ENCODE measurements around the gene FAM118B. TPM values are rescaled to one million over a fixed set of nuclear protein-coding genes. Genes with fewer than 3 reads are reported as not detected.

Gene FAM118B
- total RNA-seq, 1 experiment from 2014 or later, result 24.5 TPM

DNA sequence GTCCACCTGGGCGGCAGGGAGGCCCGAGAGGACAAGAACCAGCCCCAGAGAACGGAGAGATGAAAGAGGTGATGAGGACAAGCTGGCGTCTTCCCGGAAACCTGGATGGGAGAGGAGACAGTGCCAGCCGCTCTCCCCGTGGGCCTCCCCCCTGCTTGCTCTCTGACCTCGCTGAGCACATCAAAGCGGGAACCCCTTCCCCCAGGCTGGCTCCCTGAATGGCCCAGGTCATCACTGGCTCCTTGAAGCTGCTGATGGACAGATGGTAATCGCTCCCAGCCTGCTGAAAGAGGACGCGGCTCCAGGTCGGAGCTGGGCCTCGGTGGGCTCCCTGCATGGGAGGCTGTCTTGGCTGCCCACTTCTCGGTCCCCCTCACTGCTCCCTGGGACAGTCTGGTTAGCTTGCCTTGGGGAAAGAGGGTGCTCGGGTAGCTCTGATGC lies 18.5 kb upstream of the FAM118B start:
- DNase-seq, result no peak
- Histone ChIP-seq H3K4me1 (no peaks in the 10 kb centered on the region), H3K9me3 (replicated peaks) (no peaks in the 10 kb centered on the region), H3K27me3 (no peaks in the 10 kb centered on the region), H3K4me3 (no peak overlapping the region), H3K27ac (no peak overlapping the region), H3K36me3 (peaks cover 30% of the 10 kb centered on the region)

- no peaks in the 10 kb centered on the region for H3K9me3 ChIP-seq (replicated peaks)
- H3K4me1 ChIP-seq, result no peaks in the 10 kb centered on the region
- DNase-seq, result peak in 1 of 2 experiments; percentile 68
- H3K36me3 ChIP-seq, result peaks cover 38% of the 10 kb centered on the region
- H3K27ac ChIP-seq, result no peak overlapping the region
- H3K4me3 ChIP-seq, result no peak overlapping the region
- no peaks in the 10 kb centered on the region for H3K27me3 ChIP-seq
Measured at GRCh38 chr11:126194121-126194543, 17.4 kb upstream of the FAM118B start.

DNA sequence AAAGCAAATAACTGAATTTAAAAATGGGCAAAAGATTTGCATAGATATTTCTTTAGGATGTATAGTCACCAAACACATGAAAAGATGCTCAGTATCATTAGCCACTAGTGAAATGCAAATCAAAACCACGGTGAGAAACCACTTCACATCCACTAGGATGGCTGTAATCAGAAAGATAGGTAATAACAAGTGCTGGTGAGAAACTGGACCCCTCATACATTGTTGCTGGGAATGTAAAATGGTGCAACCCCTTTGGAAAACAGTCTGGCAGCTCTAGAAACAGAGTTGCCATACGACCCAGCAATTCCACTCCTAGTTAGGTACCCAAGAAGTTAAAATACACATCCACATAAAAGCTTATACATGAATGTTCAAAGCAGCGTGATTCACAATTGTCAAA lies 16.5 kb upstream of the FAM118B start:
- DNase-seq, result no peak
- Histone ChIP-seq H3K27me3 (no peaks in the 10 kb centered on the region), H3K36me3 (peaks cover 38% of the 10 kb centered on the region), H3K4me3 (no peak overlapping the region), H3K4me1 (no peaks in the 10 kb centered on the region), H3K9me3 (replicated peaks) (no peaks in the 10 kb centered on the region), H3K27ac (no peak overlapping the region)

DNA sequence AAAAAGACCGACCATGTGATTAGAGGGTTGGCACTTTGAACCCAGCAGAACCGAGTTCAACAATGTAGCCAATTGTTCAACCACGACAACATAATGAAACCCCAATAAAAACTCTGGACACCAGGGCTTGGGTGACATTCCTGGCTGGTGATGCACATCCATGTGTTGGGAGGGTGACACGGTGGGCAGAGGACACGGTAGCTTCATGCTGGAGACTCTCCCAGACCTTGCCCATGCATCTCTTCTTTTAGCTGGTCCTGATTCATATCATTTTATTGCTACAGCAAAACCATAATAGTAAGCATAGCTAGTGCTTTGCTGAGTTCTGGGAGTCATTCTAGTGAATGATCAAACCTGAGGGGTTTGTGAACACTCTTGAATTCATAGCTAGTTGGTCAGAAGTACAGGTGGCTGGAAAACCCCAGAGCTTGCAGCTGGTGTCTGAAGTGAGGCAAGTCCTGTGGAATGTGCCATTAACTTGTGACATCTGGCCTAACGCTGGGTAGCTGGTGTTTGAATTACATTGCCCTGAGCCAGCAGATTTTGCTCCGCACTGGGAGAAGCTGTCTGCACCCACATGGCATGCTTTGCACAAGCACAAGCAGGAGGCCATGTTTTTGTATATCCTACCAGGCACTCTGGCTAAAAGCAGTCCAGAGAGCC lies 14.2 kb upstream of the FAM118B start:
- Histone ChIP-seq H3K4me3 (no peak overlapping the region), H3K4me1 (no peaks in the 10 kb centered on the region), H3K36me3 (peaks cover 47% of the 10 kb centered on the region), H3K9me3 (replicated peaks) (no peaks in the 10 kb centered on the region), H3K27ac (no peak overlapping the region), H3K27me3 (no peaks in the 10 kb centered on the region)
- peak; percentile 26 to 41 for DNase-seq

GRCh38 chr11:126198648-126199047 lies 12.9 kb upstream of the FAM118B start:
- DNase-seq, result no peak
- Histone ChIP-seq H3K4me3 (no peak overlapping the region), H3K4me1 (no peaks in the 10 kb centered on the region), H3K9me3 (replicated peaks) (no peaks in the 10 kb centered on the region), H3K27me3 (no peaks in the 10 kb centered on the region), H3K27ac (no peak overlapping the region), H3K36me3 (peaks cover 48% of the 10 kb centered on the region)

- H3K27me3 ChIP-seq, result no peaks in the 10 kb centered on the region
- H3K36me3 ChIP-seq, result peaks cover 39% of the 10 kb centered on the region
- no peaks in the 10 kb centered on the region for H3K9me3 ChIP-seq (replicated peaks)
- no peaks in the 10 kb centered on the region for H3K4me1 ChIP-seq
- H3K4me3 ChIP-seq, result no peak overlapping the region
- H3K27ac ChIP-seq, result no peak overlapping the region
- DNase-seq, result no peak
Measured at GRCh38 chr11:126202646-126203359, 8.8 kb upstream of the FAM118B start.

DNA sequence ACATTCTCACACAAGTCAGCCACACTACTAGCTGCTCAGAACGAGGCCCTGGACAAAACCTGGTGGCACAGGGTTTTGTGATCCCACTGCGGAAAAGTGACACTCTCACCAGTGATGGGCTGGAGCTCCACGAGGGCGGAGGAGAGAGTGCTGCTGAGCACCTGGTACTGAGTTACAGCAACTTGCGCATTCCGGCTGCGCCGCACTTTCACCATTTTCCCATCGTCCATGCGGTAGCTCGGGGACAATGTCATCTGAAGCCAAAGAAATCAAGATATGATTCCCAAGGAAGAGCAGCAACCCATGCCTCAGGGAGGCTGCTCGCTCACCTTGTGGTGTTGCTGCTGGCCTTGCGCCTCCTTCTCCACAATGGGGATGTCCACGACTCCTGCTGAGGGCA lies 6.2 kb upstream of the FAM118B start:
- Histone ChIP-seq H3K4me3 (no peak overlapping the region), H3K27me3 (no peaks in the 10 kb centered on the region), H3K9me3 (replicated peaks) (no peaks in the 10 kb centered on the region), H3K4me1 (no peaks in the 10 kb centered on the region), H3K36me3 (peaks cover 40% of the 10 kb centered on the region), H3K27ac (no peak overlapping the region)
- no peak for DNase-seq

DNA sequence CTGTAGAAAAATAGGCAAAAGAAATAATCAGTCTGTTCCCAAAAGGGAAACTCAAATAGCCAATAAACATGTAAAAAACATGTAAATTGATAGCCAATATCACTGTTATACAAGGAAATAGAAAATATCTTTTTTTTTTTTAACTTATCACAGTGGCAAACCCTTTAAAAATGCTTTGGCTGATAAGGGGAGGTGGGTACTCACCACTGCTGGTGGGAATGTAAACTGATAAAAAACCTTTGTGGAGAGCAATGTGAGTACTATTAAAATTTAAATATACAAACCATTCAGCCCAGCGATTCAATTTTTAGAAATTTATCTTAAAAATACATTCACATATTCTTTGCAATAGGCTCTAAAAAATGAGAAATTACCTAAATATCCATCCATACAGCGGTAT lies 3.7 kb upstream of the FAM118B start:
- no peaks in the 10 kb centered on the region for H3K9me3 ChIP-seq (replicated peaks)
- H3K27ac ChIP-seq, result no peak overlapping the region
- peaks cover 26% of the 10 kb centered on the region for H3K36me3 ChIP-seq
- no peaks in the 10 kb centered on the region for H3K27me3 ChIP-seq
- no peak overlapping the region for H3K4me3 ChIP-seq
- H3K4me1 ChIP-seq, result no peaks in the 10 kb centered on the region; the same call in 1 of the 2 replicates
- no peak for DNase-seq

- H3K36me3 ChIP-seq, result peaks cover 18% of the 10 kb centered on the region
- no peaks in the 10 kb centered on the region for H3K9me3 ChIP-seq (replicated peaks)
- DNase-seq, result no peak
- no peaks in the 10 kb centered on the region; the same call in 1 of the 2 replicates for H3K4me1 ChIP-seq
- peak overlapping the region; percentile 58 for H3K27ac ChIP-seq
- no peaks in the 10 kb centered on the region for H3K27me3 ChIP-seq
- peak overlapping the region; percentile 87 for H3K4me3 ChIP-seq
Measured at GRCh38 chr11:126210871-126211235, 729 bp upstream of the FAM118B start.

DNA sequence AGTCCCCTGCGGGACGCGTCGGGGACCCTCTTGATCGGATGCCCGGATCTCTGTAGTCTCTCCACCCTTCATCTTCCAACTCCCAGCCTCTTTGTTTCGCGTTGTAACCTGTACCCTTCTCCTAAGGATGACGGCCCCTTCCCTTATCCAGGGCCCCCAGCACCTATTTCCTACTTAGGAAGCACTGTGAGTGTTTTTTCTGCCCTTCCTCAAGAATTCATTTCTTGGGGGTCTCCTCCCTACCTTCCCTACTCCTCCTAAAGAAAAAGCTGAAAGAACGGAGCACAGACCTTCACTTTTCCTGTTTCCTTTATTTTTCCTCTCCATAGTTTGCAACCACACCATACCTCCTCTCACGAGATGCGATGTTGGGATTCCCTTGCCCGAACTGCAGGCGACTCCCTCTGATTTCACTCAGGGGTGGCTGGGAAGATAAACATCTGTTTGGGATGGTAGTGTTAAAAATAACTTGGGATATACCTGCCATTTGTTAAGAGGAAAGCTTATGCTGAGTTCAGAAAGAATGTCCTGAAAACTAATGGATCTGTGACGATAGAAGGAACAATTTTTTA lies 593 bp downstream of the FAM118B start:
- H3K9me3 ChIP-seq (replicated peaks), result no peaks in the 10 kb centered on the region
- DNase-seq, result peak in 1 of 2 experiments; percentile 7
- no peaks in the 10 kb centered on the region for H3K27me3 ChIP-seq
- H3K36me3 ChIP-seq, result peaks cover 13% of the 10 kb centered on the region
- no peak overlapping the region for H3K27ac ChIP-seq
- H3K4me1 ChIP-seq, result no peaks in the 10 kb centered on the region; the same call in 1 of the 2 replicates
- H3K4me3 ChIP-seq, result peak overlapping the region; percentile 87

DNA sequence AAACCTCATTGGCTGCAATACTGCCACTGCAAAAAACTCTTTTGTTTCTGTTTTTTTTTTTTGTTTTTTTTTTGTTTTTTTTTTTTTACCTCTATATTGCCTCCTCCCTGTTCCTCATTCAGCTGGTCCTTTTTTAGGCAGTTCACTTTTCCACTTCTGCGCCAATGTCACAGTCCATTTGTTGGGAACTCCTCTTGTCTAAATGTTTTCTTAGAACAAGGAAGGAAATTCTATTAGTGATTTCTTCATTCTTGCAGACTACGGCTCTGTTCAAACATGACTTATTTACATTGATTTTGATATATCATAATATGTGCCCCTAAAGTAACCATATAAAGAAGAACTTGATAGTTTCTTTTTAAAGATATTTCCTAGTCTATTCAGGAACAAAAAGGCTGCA lies 2.9 kb downstream of the FAM118B start:
- Histone ChIP-seq H3K36me3 (peaks cover 7% of the 10 kb centered on the region; the same call in 1 of the 2 replicates), H3K4me1 (no peaks in the 10 kb centered on the region; the same call in 1 of the 2 replicates), H3K27ac (no peak overlapping the region)

GRCh38 chr11:126214841-126215240 lies 3.3 kb downstream of the FAM118B start:
- no peak overlapping the region for H3K4me3 ChIP-seq
- H3K36me3 ChIP-seq, result peaks cover 3% of the 10 kb centered on the region; the same call in 1 of the 2 replicates
- no peaks in the 10 kb centered on the region; the same call in 1 of the 2 replicates for H3K4me1 ChIP-seq
- no peaks in the 10 kb centered on the region for H3K9me3 ChIP-seq (replicated peaks)
- H3K27ac ChIP-seq, result no peak overlapping the region
- H3K27me3 ChIP-seq, result no peaks in the 10 kb centered on the region
- DNase-seq, result no peak

More for the DNA sequence above, 2.9 kb downstream of the FAM118B start:
- no peaks in the 10 kb centered on the region for H3K27me3 ChIP-seq
- no peaks in the 10 kb centered on the region for H3K9me3 ChIP-seq (replicated peaks)
- DNase-seq, result no peak
- no peak overlapping the region for H3K4me3 ChIP-seq

DNA sequence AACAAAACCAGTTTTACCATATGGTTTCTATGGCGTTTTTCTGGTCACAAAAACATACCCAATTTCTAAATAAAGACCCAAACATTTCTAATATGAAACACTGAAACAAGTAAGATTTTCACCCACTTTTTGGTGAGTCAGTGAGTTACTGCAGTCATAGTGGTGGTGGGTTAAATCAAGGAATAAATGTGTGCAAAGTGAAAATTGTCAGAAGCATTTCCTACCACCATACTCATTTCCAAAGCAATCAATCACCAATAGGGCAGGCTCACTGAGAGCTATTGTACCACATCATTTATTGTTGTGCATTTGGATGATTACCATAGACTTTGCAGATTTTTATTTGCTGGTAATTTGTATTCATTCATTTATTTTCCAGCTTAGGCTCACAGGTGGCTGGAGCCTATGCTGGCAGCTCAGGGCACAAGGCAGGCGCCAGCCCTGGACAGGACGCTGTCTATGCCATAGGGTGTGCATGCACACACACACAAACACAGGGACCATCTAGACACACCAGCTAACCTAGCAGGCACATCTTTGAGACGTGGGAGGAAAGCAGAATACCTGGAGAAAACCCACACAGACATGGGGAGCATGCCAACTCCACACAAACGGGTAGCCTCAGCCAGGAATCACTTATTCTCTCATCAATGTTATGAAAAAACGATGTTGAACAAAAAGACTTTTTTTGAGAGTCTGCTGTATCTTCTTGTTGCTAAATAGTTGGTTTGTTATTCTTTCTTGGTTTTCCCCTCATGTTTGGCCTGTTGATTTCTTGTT lies 5.1 kb downstream of the FAM118B start:
- H3K27ac ChIP-seq, result no peak overlapping the region
- no peaks in the 10 kb centered on the region for H3K27me3 ChIP-seq
- H3K36me3 ChIP-seq, result no peaks in the 10 kb centered on the region
- no peak overlapping the region for H3K4me3 ChIP-seq
- no peaks in the 10 kb centered on the region for H3K9me3 ChIP-seq (replicated peaks)
- no peaks in the 10 kb centered on the region; the same call in 1 of the 2 replicates for H3K4me1 ChIP-seq
- DNase-seq, result no peak

- H3K27ac ChIP-seq, result no peak overlapping the region
- no peak overlapping the region for H3K4me3 ChIP-seq
- no peaks in the 10 kb centered on the region for H3K9me3 ChIP-seq (replicated peaks)
- H3K27me3 ChIP-seq, result no peaks in the 10 kb centered on the region
- no peak for DNase-seq
- H3K36me3 ChIP-seq, result no peaks in the 10 kb centered on the region
- no peaks in the 10 kb centered on the region; the same call in 1 of the 2 replicates for H3K4me1 ChIP-seq
Measured at GRCh38 chr11:126217491-126217890, 5.9 kb downstream of the FAM118B start.
